ENCODE results near the gene MYL2.

DNA sequence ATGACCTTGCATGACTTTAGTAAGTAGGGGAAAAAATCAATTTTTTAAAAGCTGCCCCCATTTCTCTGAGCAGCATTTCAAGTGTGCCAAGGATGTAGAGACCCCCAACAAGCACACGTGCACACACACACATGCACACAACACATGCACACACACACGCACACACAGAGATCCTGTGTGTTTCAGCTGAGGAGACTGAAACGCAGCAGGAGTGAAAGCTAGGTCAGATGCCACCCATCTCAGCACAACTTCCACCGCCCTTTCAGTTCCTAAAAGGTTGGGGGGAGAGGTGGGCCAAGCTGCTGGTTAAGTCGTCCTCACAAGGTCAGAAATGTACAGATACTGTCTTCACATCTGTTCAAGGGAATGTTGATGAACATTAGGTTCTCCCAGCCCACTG is 13.9 kb downstream of the MYL2 start:
- TF ChIP-seq, protein P1, sequence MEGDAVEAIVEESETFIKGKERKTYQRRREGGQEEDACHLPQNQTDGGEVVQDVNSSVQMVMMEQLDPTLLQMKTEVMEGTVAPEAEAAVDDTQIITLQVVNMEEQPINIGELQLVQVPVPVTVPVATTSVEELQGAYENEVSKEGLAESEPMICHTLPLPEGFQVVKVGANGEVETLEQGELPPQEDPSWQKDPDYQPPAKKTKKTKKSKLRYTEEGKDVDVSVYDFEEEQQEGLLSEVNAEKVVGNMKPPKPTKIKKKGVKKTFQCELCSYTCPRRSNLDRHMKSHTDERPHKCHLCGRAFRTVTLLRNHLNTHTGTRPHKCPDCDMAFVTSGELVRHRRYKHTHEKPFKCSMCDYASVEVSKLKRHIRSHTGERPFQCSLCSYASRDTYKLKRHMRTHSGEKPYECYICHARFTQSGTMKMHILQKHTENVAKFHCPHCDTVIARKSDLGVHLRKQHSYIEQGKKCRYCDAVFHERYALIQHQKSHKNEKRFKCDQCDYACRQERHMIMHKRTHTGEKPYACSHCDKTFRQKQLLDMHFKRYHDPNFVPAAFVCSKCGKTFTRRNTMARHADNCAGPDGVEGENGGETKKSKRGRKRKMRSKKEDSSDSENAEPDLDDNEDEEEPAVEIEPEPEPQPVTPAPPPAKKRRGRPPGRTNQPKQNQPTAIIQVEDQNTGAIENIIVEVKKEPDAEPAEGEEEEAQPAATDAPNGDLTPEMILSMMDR (IDR thresholded peaks at IDR 0.05): no peak
- no peak for TF ChIP-seq POLR2A (IDR thresholded peaks at IDR 0.05)

Measured in lower leg skin (tissue), 3 donors.